ENCODE data around the gene CRYBG1. TPM values are rescaled to one million over a fixed set of nuclear protein-coding genes. Genes with fewer than 3 reads are reported as not detected.

The CRYBG1 gene
- total RNA-seq, 1 experiment from 2014 or later, result 10.7 TPM

- ChIA-PET POLR2A (no interaction called here), CTCF (no interaction called here), RAD21 (ENCODE audit: low non-redundant PET in 1 of 2, low total read pairs in 2 of 2, uncharacterized antibody in 2 of 2, unreplicated experiment in 2 of 2) (no interaction called here)
- TF ChIP-seq ZBTB33 (IDR thresholded peaks at IDR 0.05; ENCODE audit: extremely low read depth, insufficient replicate concordance, low read length) (no peak), SP1 (IDR thresholded peaks at IDR 0.05; ENCODE audit: low read depth) (no peak), EZH2 (IDR thresholded peaks at IDR 0.05) (no peak), REST (IDR thresholded peaks at IDR 0.05; ENCODE audit: low read depth) (no peak), ZFX (IDR thresholded peaks at IDR 0.05) (no peak), CEBPB (IDR thresholded peaks at IDR 0.05; ENCODE audit: low read depth) (no peak), POLR2A (IDR thresholded peaks at IDR 0.05; ENCODE audit: borderline replicate concordance, extremely low read depth, insufficient read depth, insufficient read length) (no peak), CTCF (IDR thresholded peaks at IDR 0.05 in 2 of 3, conservative IDR thresholded peaks at IDR 0.05 in 1 of 3; ENCODE audit: borderline replicate concordance in 1 of 3, insufficient read depth in 1 of 3, low read depth in 2 of 3, low read length in 2 of 3) (no peak), YY1 (IDR thresholded peaks at IDR 0.05; ENCODE audit: extremely low read depth, insufficient replicate concordance, low read depth, low read length) (no peak), JUND (IDR thresholded peaks at IDR 0.05) (no peak)
- Histone ChIP-seq H3K9me3 (ENCODE audit: control insufficient read depth in 1 of 2, insufficient read depth in 1 of 2, low read depth in 1 of 2, low read length in 2 of 2) (no peaks in the 10 kb centered on the region), H3K79me2 (ENCODE audit: insufficient read depth, low read length) (no peaks in the 10 kb centered on the region), H2AFZ (ENCODE audit: low read depth, low read length, poor library complexity, severe bottlenecking) (no peak overlapping the region), H3K4me2 (ENCODE audit: low read length) (no peak overlapping the region), H3K27me3 (ENCODE audit: insufficient read depth, low read length) (no peaks in the 10 kb centered on the region), H3K9ac (ENCODE audit: low read length) (no peak overlapping the region), H3K4me3 (replicated peaks in 1 of 2; ENCODE audit: low read depth in 1 of 2, low read length in 2 of 2) (no peak overlapping the region), H3K4me1 (ENCODE audit: control insufficient read depth in 1 of 2, insufficient read depth in 2 of 2, low read length in 2 of 2) (no peaks in the 10 kb centered on the region), H3K36me3 (ENCODE audit: control insufficient read depth in 1 of 2, insufficient read depth in 2 of 2, low read length in 2 of 2) (no peaks in the 10 kb centered on the region), H3K9me2 (ENCODE audit: insufficient read depth) (no peaks in the 10 kb centered on the region), H3K27ac (ENCODE audit: low read depth, low read length) (no peak overlapping the region), H4K20me1 (ENCODE audit: insufficient read depth) (no peaks in the 10 kb centered on the region)
- intact Hi-C loops (cut with micrococcal nuclease), result no loop called here
- no peak for ATAC-seq
- no TSS peak for BruUV-seq (replicated peaks)
- no peak for DNase-seq (ENCODE audit: low read depth, low spot score)
These were observed 238.9 kb downstream of the CRYBG1 start for GRCh38 chr6:106599440-106599839.

All from HCT116 (cell line).